ENCODE measurements around the gene SEC23B.

GRCh38 chr20:18585134-18585533 lies 77.4 kb downstream of the SEC23B start:
- TF ChIP-seq, protein P1, sequence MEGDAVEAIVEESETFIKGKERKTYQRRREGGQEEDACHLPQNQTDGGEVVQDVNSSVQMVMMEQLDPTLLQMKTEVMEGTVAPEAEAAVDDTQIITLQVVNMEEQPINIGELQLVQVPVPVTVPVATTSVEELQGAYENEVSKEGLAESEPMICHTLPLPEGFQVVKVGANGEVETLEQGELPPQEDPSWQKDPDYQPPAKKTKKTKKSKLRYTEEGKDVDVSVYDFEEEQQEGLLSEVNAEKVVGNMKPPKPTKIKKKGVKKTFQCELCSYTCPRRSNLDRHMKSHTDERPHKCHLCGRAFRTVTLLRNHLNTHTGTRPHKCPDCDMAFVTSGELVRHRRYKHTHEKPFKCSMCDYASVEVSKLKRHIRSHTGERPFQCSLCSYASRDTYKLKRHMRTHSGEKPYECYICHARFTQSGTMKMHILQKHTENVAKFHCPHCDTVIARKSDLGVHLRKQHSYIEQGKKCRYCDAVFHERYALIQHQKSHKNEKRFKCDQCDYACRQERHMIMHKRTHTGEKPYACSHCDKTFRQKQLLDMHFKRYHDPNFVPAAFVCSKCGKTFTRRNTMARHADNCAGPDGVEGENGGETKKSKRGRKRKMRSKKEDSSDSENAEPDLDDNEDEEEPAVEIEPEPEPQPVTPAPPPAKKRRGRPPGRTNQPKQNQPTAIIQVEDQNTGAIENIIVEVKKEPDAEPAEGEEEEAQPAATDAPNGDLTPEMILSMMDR (optimal IDR thresholded peaks at IDR 0.05 in 1 of 3, IDR thresholded peaks at IDR 0.05 in 1 of 3, conservative IDR thresholded peaks at IDR 0.05 in 1 of 3; ENCODE audit: extremely low read depth in 1 of 3, insufficient read depth in 2 of 3, low read length in 3 of 3) = no peak
- TF ChIP-seq EZH2 (IDR thresholded peaks at IDR 0.05; ENCODE audit: low read length) = no peak

Data from keratinocyte (primary cell).